ENCODE measurements around the gene YEATS2.

Gene YEATS2

DNA sequence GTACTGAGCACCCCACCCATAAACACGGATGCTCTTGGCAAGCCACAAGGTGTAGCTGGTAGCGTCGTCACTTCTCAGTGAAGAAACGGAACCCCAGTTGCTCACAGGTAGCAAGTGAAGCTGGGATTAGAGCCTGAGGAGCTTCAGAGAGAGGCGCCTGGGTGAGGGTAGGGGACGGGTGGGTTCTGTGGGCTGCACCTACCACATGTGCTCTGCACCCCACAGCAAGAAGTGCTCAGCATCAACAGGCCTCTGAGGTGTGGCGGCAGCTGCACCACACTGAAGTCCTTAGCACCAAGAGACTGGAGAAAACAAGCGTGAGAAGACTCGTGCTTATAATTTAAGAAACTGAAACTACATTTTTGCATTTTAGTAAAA is 118.0 kb downstream of the YEATS2 start:
- no peak for DNase-seq

DNA sequence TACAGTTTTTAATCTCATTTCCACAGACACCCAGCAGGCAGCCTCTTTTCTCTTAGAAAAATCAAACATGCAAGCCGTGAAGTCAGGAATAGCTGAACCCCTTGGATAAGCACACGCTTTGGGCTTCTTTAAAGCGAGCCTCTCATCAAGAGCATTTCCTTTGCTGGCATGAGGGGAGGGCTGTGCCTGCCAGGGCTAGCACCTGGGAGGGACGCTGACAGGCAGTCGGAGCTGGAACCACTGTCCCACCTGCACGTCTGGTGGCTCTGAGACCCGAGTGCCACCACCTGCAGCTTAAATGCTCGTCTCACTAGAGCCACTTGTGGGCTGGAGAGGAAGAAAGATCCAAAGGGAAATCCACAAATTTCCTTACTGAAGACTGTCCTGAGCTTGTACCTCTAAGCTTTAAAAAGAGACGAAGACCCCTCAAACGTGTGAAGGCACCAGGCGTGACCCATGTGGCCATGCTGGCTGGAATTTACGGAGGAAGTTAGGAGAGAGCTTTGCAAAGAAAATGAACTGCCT is 118.4 kb downstream of the YEATS2 start:
- no peak for DNase-seq

DNA sequence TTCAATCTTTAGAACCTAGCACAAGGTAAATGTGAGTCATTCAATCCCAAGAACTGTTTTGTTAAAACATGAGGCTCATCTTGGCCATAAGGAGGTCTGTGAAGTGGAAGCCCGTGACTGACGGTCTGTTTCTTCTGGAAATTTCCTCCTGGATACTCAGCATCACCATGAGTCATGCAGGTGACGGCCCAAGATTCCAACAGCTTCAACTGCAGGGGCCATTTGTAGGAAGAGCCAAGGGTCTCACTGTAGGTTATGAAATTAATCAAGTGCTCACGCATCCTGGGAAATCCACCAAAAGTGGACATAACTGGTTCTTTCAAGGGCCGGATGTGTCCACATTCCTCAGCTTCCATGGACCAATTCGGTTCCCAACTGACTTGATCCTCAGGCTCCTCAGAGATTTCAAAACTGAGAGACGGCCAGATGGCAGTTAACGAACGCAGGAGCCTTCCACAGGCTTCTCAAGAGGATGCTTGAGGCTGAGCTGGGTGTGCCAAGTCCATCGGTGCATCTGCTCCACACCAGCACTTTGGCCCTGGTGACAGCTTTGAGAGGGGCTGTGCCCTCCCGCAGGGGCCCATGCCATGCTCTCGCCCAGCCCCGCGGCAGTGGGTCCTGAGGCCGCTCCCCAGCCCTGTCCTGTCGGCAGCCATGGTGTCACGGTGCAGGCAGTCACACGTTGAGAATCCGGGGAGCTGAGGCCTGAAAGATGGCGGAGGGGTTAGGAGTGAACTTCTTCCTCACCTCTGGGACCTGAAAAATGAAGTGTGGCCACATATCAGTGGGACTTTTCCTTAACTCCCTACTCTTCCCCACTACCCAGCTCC is 119.3 kb downstream of the YEATS2 start:
- no peak for DNase-seq

GRCh38 chr3:183817639-183818038 is 120.0 kb downstream of the YEATS2 start:
- no peak for DNase-seq

DNA sequence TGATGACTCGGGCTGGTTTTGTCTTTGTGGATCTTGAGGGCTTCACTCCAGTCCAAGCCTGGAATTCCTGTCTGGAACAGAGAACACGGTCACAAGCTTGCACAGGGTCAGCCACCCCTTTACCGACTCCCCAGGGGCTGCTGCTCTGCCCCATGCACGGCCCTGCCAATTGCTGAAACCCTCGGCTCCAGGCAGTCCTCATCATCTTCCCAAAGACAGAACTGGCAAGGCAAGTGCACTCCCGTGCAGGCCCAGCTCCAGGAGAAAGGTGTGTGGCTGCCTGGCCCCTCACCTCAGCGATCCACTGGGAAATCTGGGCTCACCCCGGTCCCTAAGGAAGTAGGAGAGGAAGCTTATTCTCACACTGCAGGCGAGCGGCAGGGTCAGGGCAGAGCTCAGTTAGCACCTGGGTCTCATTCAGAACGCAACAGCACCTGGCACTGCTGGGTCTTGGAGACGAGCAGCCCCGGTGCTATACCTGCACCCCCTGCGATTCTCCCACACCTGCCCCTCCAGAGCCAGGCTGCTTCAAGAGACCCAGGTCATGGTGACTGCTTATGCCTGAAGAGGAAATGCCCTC is 120.5 kb downstream of the YEATS2 start:
- DNase-seq = no peak

GRCh38 chr3:183818706-183819624 is 121.4 kb downstream of the YEATS2 start:
- DNase-seq = no peak

- no peak for DNase-seq
Observed at GRCh38 chr3:183819831-183820230, 122.2 kb downstream of the YEATS2 start.

DNA sequence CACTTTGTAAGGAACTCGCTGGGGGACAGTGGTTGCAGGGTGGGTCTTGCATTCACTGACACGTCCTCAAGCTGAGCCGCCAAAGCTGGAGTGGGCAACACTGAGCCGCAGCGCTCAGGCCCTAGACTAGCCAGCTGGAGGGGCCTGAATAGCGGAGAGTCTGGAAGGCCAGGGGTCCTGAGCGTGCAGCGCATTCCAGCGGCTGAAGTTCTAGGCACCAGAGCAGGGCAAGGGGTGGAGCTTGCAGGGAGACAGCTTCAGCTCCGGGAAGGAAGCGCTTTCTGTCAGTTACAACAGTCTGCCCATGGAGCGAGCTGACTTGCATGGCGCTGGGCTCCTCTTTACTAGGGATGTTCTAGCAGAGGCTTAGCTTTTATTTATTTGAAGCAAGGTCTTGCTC is 125.0 kb downstream of the YEATS2 start:
- no peak for DNase-seq

DNA sequence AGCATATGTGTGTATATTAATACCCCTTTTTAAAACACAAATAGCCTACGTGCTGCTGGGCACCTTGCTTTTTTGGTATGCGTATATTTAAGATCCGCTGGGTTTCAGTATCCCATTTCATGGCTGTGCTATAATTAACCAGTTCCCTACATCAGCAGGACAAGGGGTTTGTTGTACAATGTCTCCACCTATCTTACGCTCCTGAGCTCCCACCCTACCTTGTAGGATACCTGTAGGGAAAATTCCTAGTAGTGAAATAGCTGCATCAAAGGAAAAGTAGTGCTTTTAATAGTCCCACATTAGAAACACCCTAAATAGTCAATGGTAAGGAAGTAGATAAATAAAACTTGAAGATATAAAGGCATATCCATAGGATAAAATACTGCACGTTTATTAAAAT is 126.4 kb downstream of the YEATS2 start:
- no peak for DNase-seq

DNA sequence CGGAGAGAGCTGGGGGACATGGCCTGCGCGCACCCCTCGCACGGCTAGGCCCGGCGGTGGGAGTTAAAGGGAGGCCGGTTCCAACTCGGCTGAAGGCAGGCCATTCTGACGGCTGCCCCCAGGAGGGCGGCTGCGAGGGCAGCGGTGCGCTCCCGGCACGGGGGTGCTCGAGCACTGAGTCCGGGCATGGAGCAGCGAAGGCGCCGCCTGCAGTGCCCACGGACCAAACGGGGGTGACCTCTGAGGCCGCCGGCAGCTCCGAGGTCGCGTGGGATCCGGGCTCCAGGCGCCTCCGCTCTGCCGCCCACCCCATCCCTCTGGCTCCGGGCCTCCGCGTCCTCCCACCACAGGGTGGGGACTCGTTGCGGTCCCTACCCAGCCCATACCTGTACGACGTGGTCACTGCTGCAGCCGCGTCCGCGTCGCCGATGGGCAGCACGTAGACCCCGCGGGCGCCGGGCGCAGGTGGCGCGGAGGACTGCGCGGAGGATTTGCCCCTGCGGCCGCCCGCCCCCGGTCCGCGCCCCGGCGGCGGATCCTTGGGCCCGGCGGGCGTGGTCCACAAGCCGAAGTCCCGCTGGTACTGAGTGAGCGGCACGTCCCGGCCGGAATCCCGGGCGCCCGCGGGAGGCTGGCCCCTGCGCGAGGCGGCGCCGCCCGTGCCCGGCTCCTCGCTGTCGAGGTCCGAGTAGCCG is 127.3 kb downstream of the YEATS2 start:
- DNase-seq = no peak

- DNase-seq = peak; percentile 28
Observed at GRCh38 chr3:183825456-183826161, 128.0 kb downstream of the YEATS2 start, which contains the start of gene MAP6D1. MAP6D1 (minus strand) TSS chr3:183825577; CDS start chr3:183825547, 30 bp downstream.

GRCh38 chr3:183826448-183827250 is 129.1 kb downstream of the YEATS2 start:
- no peak for DNase-seq

GRCh38 chr3:183827809-183828537 is 130.4 kb downstream of the YEATS2 start:
- DNase-seq = no peak

- DNase-seq = no peak
Observed at GRCh38 chr3:183828538-183828870, 130.9 kb downstream of the YEATS2 start.

DNA sequence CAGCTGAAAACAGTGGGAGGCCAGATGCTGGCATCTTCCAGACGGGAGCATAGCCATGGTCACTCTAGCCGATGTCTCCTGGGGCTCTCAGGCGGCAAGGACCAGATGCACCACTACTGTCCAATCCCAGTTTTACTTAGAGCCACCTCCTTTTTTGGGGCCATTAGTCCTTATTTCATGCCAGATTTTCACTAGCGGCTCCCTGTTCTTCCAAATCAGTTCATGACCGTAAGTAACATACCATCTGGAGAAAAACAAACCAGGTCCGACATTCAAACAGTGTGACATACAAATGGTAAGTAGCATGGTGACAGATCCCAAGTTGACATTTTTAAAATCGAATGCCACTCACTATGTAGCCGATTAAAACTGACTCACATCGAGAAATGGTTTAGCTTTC is 131.9 kb downstream of the YEATS2 start:
- DNase-seq = no peak

- no peak for DNase-seq
Observed at GRCh38 chr3:183830187-183830586, 132.6 kb downstream of the YEATS2 start.

- DNase-seq = no peak
Observed at GRCh38 chr3:183833516-183833915, 135.9 kb downstream of the YEATS2 start.

DNA sequence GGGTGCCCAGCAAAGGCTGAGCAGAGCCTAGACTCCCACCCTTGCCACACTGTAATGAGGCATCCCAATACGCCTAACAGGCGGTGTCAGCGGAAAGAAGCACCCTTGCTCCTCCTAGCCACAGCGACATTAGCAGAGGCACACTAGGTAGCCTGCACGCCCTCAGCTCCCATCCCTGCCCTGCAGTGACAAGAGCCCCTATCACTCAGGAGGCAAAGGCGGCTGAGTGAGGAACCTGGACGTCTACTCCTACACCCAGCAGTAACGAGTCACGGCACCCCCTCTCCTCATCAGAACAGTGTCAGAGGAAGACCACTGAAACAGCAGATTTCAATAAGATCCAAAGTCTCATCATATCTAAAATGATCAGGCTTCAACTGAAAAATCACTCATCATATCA is 139.8 kb downstream of the YEATS2 start:
- no peak for DNase-seq

- DNase-seq = no peak
Observed at GRCh38 chr3:183837894-183838293, 140.3 kb downstream of the YEATS2 start.

- no peak for DNase-seq
Observed at GRCh38 chr3:183839751-183840150, 142.2 kb downstream of the YEATS2 start.

GRCh38 chr3:183844606-183845005 is 147.0 kb downstream of the YEATS2 start:
- no peak for DNase-seq
